ENCODE measurements around the gene LRRN2. TPM values are rescaled to one million over a fixed set of nuclear protein-coding genes. Genes with fewer than 3 reads are reported as not detected.
"Not testable (repeated sequence)": the region's sequence is repeated elsewhere in the genome, so short reads cannot be mapped to it uniquely, and the experiment has no call there.

Gene LRRN2
- total and polyA plus RNA-seq, 2 experiments from 2014 or later = 7.0 to 27.9 TPM

DNA sequence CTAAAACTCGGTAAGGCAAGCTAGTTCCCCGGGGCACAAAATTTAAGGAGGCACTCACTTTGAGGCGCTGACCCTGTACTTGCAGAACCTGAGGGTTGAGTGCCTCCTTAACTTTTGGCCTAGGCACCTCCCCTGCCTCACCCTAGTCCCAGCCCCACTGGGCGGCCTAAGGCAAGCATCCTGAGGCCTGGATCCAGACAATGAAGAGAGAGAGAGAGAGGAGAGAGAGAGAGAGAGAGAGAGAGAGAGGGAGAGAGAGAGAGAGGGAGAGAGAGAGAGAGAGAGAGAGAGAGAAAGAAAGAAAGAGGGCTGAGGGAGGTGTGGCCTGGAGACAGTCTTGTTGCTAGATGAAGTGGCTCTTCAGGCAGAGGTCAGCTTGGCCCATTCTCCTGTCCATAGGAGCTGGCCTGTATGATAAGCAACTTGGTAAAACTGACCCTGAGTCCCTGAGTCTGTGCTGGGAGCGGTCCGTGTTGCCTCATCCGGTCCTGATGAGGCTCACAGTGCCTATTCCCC lies 7.4 kb upstream of the LRRN2 start:
- no peaks in the 10 kb centered on the region for H3K9me2 ChIP-seq (replicated peaks; ENCODE audit: insufficient read depth)
- H3K9me3 ChIP-seq (ENCODE audit: low read depth) = no peaks in the 10 kb centered on the region
- H3K4me3 ChIP-seq = no peak overlapping the region
- no peaks in the 10 kb centered on the region for H3K79me2 ChIP-seq
- no peak overlapping the region for H3K4me2 ChIP-seq
- no peaks in the 10 kb centered on the region for H3K4me1 ChIP-seq (ENCODE audit: insufficient read depth)
- no peak overlapping the region for H3K27ac ChIP-seq
- H2AFZ ChIP-seq = no peak overlapping the region
- WGBS (ENCODE audit: low lambda C conversion rate, missing lambda C conversion rate) = 50% methylated on average over 7 of the region's 7 CpGs
- DNase-seq (ENCODE audit: low spot score) = no peak
- no peaks in the 10 kb centered on the region for H4K20me1 ChIP-seq (ENCODE audit: insufficient read depth, poor library complexity, severe bottlenecking)
- H3K36me3 ChIP-seq (replicated peaks; ENCODE audit: insufficient read depth, low read depth) = no peaks in the 10 kb centered on the region
- H3K27me3 ChIP-seq = peaks cover 23% of the 10 kb centered on the region
- no peak for TF ChIP-seq EZH2phosphoT487 (IDR thresholded peaks at IDR 0.05; ENCODE audit: low read depth, severe bottlenecking, unreplicated experiment)
- no peak for TF ChIP-seq CTCF (IDR thresholded peaks at IDR 0.05; ENCODE audit: poor library complexity)
- TF ChIP-seq EZH2 (IDR thresholded peaks at IDR 0.05; ENCODE audit: borderline replicate concordance) = no peak

DNA sequence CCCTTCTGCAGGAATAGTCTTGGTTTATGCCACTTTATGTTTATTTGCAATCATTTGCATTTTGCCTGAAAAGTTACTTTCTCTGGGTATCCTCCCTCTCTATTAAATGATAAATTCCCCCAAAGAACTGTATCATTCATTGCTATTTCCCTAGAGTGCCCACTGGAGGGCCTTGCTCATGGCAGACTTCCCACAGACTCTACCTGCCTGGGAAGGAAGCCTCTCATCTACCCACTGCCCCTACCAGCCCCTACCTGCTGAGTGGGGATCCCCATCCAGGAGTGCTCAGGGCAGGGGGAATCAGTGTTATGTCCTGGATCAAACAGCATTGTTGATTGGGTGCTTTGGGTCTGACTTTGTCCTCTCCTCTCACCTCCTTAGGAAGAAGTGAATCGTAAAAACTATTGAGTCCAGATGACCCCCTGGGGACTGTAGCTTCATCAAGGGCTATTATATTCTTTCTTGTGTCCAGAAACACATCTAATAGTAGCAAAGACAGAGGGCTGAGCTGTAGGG lies 6.8 kb upstream of the LRRN2 start:
- H3K9me3 ChIP-seq (ENCODE audit: low read depth) = no peaks in the 10 kb centered on the region
- H3K4me1 ChIP-seq (ENCODE audit: insufficient read depth) = no peaks in the 10 kb centered on the region
- H3K79me2 ChIP-seq = no peaks in the 10 kb centered on the region
- no peak for DNase-seq (ENCODE audit: low spot score)
- no peak overlapping the region for H3K4me3 ChIP-seq
- no peak for TF ChIP-seq EZH2phosphoT487 (IDR thresholded peaks at IDR 0.05; ENCODE audit: low read depth, severe bottlenecking, unreplicated experiment)
- no peak overlapping the region for H3K27ac ChIP-seq
- WGBS (ENCODE audit: low lambda C conversion rate, missing lambda C conversion rate) = 81% methylated on average over 1 of the region's 1 CpG
- no peaks in the 10 kb centered on the region for H3K9me2 ChIP-seq (replicated peaks; ENCODE audit: insufficient read depth)
- no peaks in the 10 kb centered on the region for H4K20me1 ChIP-seq (ENCODE audit: insufficient read depth, poor library complexity, severe bottlenecking)
- H3K4me2 ChIP-seq = no peak overlapping the region
- H3K27me3 ChIP-seq = peaks cover 29% of the 10 kb centered on the region
- no peak overlapping the region for H2AFZ ChIP-seq
- H3K36me3 ChIP-seq (replicated peaks; ENCODE audit: insufficient read depth, low read depth) = no peaks in the 10 kb centered on the region

DNA sequence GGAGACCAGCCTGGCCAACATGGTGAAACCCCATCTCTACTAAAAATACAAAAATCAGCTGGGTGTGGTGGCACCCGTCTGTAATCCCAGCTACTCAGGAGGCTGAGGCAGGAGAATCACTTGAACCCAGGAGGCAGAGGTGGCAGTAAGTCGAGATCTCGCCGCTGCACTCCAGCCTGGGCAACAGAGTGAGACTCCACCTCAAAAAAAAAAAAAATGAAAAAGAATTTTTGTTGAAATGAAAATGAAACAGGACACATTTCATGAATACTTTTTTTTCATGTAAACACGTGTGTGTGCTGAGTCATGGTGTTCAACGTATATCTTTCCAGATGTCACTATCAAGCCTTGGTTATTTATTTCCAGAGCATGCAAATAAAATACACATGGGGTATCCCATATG lies 5.8 kb upstream of the LRRN2 start:
- H2AFZ ChIP-seq; H3K9me2 ChIP-seq (replicated peaks; ENCODE audit: insufficient read depth); H3K4me2 ChIP-seq; H3K4me3 ChIP-seq; DNase-seq (ENCODE audit: low spot score); H3K9me3 ChIP-seq (ENCODE audit: low read depth); H4K20me1 ChIP-seq (ENCODE audit: insufficient read depth, poor library complexity, severe bottlenecking); H3K4me1 ChIP-seq (ENCODE audit: insufficient read depth); H3K36me3 ChIP-seq (replicated peaks; ENCODE audit: insufficient read depth, low read depth); H3K27ac ChIP-seq; H3K79me2 ChIP-seq: not testable (repeated sequence)
- H3K27me3 ChIP-seq = peaks cover 37% of the 10 kb centered on the region
- WGBS (ENCODE audit: low lambda C conversion rate, missing lambda C conversion rate) = 77% methylated on average over 6 of the region's 6 CpGs

DNA sequence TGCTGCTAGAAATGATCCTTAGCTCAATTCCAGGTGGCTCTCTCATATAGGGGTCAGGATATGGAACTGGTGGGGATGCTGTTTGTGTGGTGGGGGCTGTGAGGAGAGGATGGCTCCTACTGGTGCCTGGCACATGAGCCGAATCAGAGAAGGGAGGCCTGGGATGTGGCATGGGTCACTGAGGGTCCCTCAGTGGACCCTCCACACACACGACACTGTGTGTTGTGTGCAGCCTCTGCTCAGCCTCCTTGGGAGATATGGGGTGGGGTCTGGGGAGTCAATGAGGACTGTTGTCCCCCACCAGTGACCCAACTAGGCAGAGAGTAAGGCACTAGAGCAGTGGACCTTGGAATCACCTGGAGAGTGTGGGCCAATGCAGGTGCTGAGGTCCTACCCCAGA lies 3.2 kb upstream of the LRRN2 start:
- H3K4me2 ChIP-seq = no peak overlapping the region
- H3K36me3 ChIP-seq (replicated peaks; ENCODE audit: insufficient read depth, low read depth) = no peaks in the 10 kb centered on the region
- WGBS (ENCODE audit: low lambda C conversion rate, missing lambda C conversion rate) = 82% methylated on average over 2 of the region's 2 CpGs
- H3K4me3 ChIP-seq = no peak overlapping the region
- H2AFZ ChIP-seq = no peak overlapping the region
- no peaks in the 10 kb centered on the region for H3K9me3 ChIP-seq (ENCODE audit: low read depth)
- no peak overlapping the region for H3K27ac ChIP-seq
- no peaks in the 10 kb centered on the region for H3K9me2 ChIP-seq (replicated peaks; ENCODE audit: insufficient read depth)
- H3K79me2 ChIP-seq = no peaks in the 10 kb centered on the region
- no peaks in the 10 kb centered on the region for H4K20me1 ChIP-seq (ENCODE audit: insufficient read depth, poor library complexity, severe bottlenecking)
- no peak for TF ChIP-seq CTCF (IDR thresholded peaks at IDR 0.05; ENCODE audit: poor library complexity)
- no peak for TF ChIP-seq EZH2phosphoT487 (IDR thresholded peaks at IDR 0.05; ENCODE audit: low read depth, severe bottlenecking, unreplicated experiment)
- no peak for TF ChIP-seq EZH2 (IDR thresholded peaks at IDR 0.05; ENCODE audit: borderline replicate concordance)
- H3K27me3 ChIP-seq = peaks cover 44% of the 10 kb centered on the region
- H3K4me1 ChIP-seq (ENCODE audit: insufficient read depth) = peaks cover 4% of the 10 kb centered on the region
- no peak for DNase-seq (ENCODE audit: low spot score)
